ENCODE results near the gene AK4. TPM values are rescaled to one million over a fixed set of nuclear protein-coding genes. Genes with fewer than 3 reads are reported as not detected.

The AK4 gene
- total and polyA plus RNA-seq, 2 donors: 5.9 to 11.5 TPM

DNA sequence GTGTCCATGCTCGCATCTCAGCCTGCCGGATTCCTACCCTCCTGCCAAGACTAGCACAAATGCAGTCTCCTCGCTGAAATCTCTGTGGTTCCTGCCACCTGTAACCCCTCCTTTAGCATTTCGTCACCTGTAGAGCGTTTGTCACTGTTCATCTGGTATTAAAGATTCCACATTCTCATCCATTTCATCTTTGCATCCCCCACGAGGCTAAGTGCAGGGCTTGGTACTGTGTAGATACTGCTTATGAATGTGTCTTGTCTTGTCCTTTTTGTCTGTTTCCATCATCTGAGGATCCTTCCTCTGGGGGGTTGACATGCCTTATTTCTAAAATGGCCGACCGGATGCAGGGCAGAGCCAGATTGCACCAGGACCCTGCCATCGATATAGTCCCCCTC lies 107.7 kb downstream of the AK4 start:
- H3K27ac ChIP-seq (ENCODE audit: low read depth in 1 of 2, low read length in 1 of 2): no peak overlapping the region
- DNase-seq (ENCODE audit: low read depth in 6 of 9, low spot score in 9 of 9): no peak
- H3K4me3 ChIP-seq (ENCODE audit: low read length in 2 of 2): no peak overlapping the region
- peaks cover 4 to 12% of the 10 kb centered on the region in 2 donors for H3K4me1 ChIP-seq (ENCODE audit: control insufficient read depth in 2 of 2, insufficient read depth in 2 of 2, low read length in 2 of 2)
- WGBS: 90% methylated on average over 9 of the region's 9 CpGs
- peaks cover 5 to 32% of the 10 kb centered on the region in 2 donors for H3K27me3 ChIP-seq (ENCODE audit: control insufficient read depth in 2 of 2, insufficient read depth in 1 of 2, low read length in 1 of 2)
- H3K36me3 ChIP-seq (ENCODE audit: control insufficient read depth in 2 of 2, insufficient read depth in 2 of 2, low read length in 1 of 2): no peaks in the 10 kb centered on the region
- no peaks in the 10 kb centered on the region for H3K9me3 ChIP-seq (ENCODE audit: control insufficient read depth in 2 of 2, insufficient read depth in 1 of 2, low read length in 1 of 2)

DNA sequence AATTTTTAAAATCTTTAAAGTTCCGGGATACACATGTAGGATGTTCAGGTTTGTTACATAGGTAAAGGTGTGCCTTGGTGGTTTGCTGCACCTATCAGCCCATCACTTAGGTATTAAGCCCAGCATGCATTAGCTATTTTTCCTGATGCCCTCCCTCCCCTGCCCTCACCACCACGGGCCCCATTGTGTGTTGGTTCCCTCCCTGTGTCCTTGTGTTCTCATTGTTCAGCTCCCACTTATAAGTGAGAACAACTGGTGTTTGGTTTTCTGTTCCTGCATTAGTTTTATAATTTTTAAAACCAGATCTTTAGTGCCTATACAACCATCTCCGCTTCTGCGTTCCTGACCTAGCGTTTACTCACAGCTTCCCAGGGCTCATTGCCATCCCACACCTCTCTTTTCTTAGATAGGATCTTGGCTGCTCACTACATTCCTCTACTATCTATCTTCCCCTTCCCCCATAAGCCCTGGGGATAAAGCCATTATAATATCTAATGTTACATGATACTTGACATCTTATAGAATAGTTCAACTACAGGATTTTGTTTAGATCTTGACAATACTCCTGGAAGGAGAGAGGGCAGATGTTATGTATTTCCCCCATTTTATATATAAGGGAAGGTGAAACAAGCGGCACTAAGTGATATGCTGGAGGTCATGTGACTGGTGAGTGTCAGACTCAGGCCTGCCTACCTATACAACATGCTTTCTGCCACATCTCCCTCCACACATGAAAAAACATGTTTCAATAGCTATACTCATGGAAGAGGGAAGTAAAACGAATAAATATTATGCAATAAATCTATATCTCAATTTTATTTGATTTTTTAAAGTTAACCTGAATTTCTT lies 109.1 kb downstream of the AK4 start:
- H3K4me1 ChIP-seq (ENCODE audit: control insufficient read depth in 2 of 2, insufficient read depth in 2 of 2, low read length in 2 of 2): peaks cover 4 to 12% of the 10 kb centered on the region in 2 donors
- H3K9me3 ChIP-seq (ENCODE audit: control insufficient read depth in 2 of 2, insufficient read depth in 1 of 2, low read length in 1 of 2): no peaks in the 10 kb centered on the region
- no peaks in the 10 kb centered on the region for H3K36me3 ChIP-seq (ENCODE audit: control insufficient read depth in 2 of 2, insufficient read depth in 2 of 2, low read length in 1 of 2)
- no peak overlapping the region for H3K27ac ChIP-seq (ENCODE audit: low read depth in 1 of 2, low read length in 1 of 2)
- H3K27me3 ChIP-seq (ENCODE audit: control insufficient read depth in 2 of 2, insufficient read depth in 1 of 2, low read length in 1 of 2): peaks cover 5 to 32% of the 10 kb centered on the region in 2 donors
- WGBS: 92% methylated on average over 7 of the region's 7 CpGs
- no peak overlapping the region for H3K4me3 ChIP-seq (ENCODE audit: low read length in 2 of 2)
- DNase-seq (ENCODE audit: low read depth in 6 of 9, low spot score in 9 of 9): no peak

DNA sequence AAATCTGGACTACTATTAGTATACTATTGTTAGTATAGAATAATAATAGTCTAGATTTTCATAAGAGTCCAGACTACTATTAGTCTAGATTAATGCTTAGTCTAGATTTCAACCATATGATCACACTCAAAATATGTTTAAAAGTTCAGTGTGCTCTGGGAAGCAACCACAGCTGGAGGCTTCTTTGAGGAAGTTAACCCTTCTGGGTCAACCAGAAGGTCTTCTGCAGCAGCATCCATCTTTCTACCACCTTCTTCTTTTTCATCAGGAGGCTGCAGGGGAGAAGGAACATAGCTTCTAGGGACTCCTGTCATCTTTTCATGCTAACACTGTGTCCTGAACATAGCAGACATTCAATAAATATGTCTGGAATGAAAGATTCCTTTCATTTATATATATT lies 110.1 kb downstream of the AK4 start:
- no peak for DNase-seq (ENCODE audit: low read depth in 6 of 9, low spot score in 9 of 9)
- H3K27me3 ChIP-seq (ENCODE audit: control insufficient read depth in 2 of 2, insufficient read depth in 1 of 2, low read length in 1 of 2): peaks cover 5 to 36% of the 10 kb centered on the region in 2 donors
- H3K4me1 ChIP-seq (ENCODE audit: control insufficient read depth in 2 of 2, insufficient read depth in 2 of 2, low read length in 2 of 2): peaks cover 4 to 12% of the 10 kb centered on the region in 2 donors
- no peak overlapping the region for H3K27ac ChIP-seq (ENCODE audit: low read depth in 1 of 2, low read length in 1 of 2)
- H3K4me3 ChIP-seq (ENCODE audit: low read length in 2 of 2): no peak overlapping the region
- H3K36me3 ChIP-seq (ENCODE audit: control insufficient read depth in 2 of 2, insufficient read depth in 2 of 2, low read length in 1 of 2): no peaks in the 10 kb centered on the region
- H3K9me3 ChIP-seq (ENCODE audit: control insufficient read depth in 2 of 2, insufficient read depth in 1 of 2, low read length in 1 of 2): no peaks in the 10 kb centered on the region

DNA sequence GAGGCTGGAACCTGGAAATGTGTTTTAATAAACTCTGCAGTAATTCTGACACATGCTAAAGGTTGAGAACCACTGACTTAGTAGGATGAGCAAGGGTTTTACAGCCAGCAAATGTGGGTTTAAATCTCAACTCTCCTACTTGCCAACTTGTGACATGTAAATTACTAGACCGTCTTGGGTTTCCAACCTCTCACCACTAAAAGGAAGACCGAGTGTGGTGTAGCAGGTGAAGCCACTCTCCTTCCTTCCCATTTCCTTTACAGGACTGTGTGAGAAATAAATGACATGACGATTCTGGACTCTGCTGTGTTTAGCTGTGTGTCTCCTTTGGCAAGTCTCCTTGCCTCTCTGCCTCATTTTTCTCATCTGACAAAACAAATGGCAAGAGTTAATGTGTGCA lies 111.8 kb downstream of the AK4 start:
- peaks cover 7 to 45% of the 10 kb centered on the region in 2 donors for H3K27me3 ChIP-seq (ENCODE audit: control insufficient read depth in 2 of 2, insufficient read depth in 1 of 2, low read length in 1 of 2)
- WGBS: 6% methylated on average over 3 of the region's 3 CpGs
- DNase-seq (ENCODE audit: low read depth in 6 of 9, low spot score in 9 of 9): no peak

GRCh38 chr1:65260851-65261473 lies 113.0 kb downstream of the AK4 start:
- no peak overlapping the region for H3K4me3 ChIP-seq (ENCODE audit: low read length in 2 of 2)
- no peak for DNase-seq (ENCODE audit: low read depth in 6 of 9, low spot score in 9 of 9)
- no peaks in the 10 kb centered on the region for H3K9me3 ChIP-seq (ENCODE audit: control insufficient read depth in 2 of 2, insufficient read depth in 1 of 2, low read length in 1 of 2)
- peaks cover 14 to 45% of the 10 kb centered on the region in 2 donors for H3K27me3 ChIP-seq (ENCODE audit: control insufficient read depth in 2 of 2, insufficient read depth in 1 of 2, low read length in 1 of 2)
- WGBS: 94% methylated on average over 4 of the region's 4 CpGs
- H3K36me3 ChIP-seq (ENCODE audit: control insufficient read depth in 2 of 2, insufficient read depth in 2 of 2, low read length in 1 of 2): no peaks in the 10 kb centered on the region
- peaks cover 3% of the 10 kb centered on the region in 2 donors for H3K4me1 ChIP-seq (ENCODE audit: control insufficient read depth in 2 of 2, insufficient read depth in 2 of 2, low read length in 2 of 2)
- H3K27ac ChIP-seq (ENCODE audit: low read depth in 1 of 2, low read length in 1 of 2): no peak overlapping the region

More for the DNA sequence above, 111.8 kb downstream of the AK4 start:
- H3K4me1 ChIP-seq (ENCODE audit: control insufficient read depth in 2 of 2, insufficient read depth in 2 of 2, low read length in 2 of 2): peaks cover 4 to 5% of the 10 kb centered on the region in 2 donors
- no peak overlapping the region for H3K4me3 ChIP-seq (ENCODE audit: low read length in 2 of 2)
- no peaks in the 10 kb centered on the region for H3K36me3 ChIP-seq (ENCODE audit: control insufficient read depth in 2 of 2, insufficient read depth in 2 of 2, low read length in 1 of 2)
- no peaks in the 10 kb centered on the region for H3K9me3 ChIP-seq (ENCODE audit: control insufficient read depth in 2 of 2, insufficient read depth in 1 of 2, low read length in 1 of 2)
- H3K27ac ChIP-seq (ENCODE audit: low read depth in 1 of 2, low read length in 1 of 2): no peak overlapping the region

- Histone ChIP-seq H3K4me3 (ENCODE audit: low read length in 2 of 2) (no peak overlapping the region), H3K36me3 (ENCODE audit: control insufficient read depth in 2 of 2, insufficient read depth in 2 of 2, low read length in 1 of 2) (no peaks in the 10 kb centered on the region), H3K27ac (ENCODE audit: low read depth in 1 of 2, low read length in 1 of 2) (no peak overlapping the region), H3K4me1 (ENCODE audit: control insufficient read depth in 2 of 2, insufficient read depth in 2 of 2, low read length in 2 of 2) (peaks cover 3% of the 10 kb centered on the region in 2 donors), H3K9me3 (ENCODE audit: control insufficient read depth in 2 of 2, insufficient read depth in 1 of 2, low read length in 1 of 2) (no peaks in the 10 kb centered on the region), H3K27me3 (ENCODE audit: control insufficient read depth in 2 of 2, insufficient read depth in 1 of 2, low read length in 1 of 2) (peaks cover 17 to 44% of the 10 kb centered on the region in 2 donors)
- WGBS: 91% methylated on average over 1 of the region's 1 CpG
- DNase-seq (ENCODE audit: low read depth in 6 of 9, low spot score in 9 of 9): no peak
These were observed 115.3 kb downstream of the AK4 start for GRCh38 chr1:65263286-65263685.

- H3K27me3 ChIP-seq (ENCODE audit: control insufficient read depth in 2 of 2, insufficient read depth in 1 of 2, low read length in 1 of 2): peaks cover 17 to 43% of the 10 kb centered on the region in 2 donors
- H3K4me1 ChIP-seq (ENCODE audit: control insufficient read depth in 2 of 2, insufficient read depth in 2 of 2, low read length in 2 of 2): peaks cover 3% of the 10 kb centered on the region in 2 donors
- H3K36me3 ChIP-seq (ENCODE audit: control insufficient read depth in 2 of 2, insufficient read depth in 2 of 2, low read length in 1 of 2): no peaks in the 10 kb centered on the region
- 21% methylated on average over 15 of the region's 15 CpGs for WGBS
- H3K27ac ChIP-seq (ENCODE audit: low read depth in 1 of 2, low read length in 1 of 2): no peak overlapping the region
- H3K9me3 ChIP-seq (ENCODE audit: control insufficient read depth in 2 of 2, insufficient read depth in 1 of 2, low read length in 1 of 2): no peaks in the 10 kb centered on the region
- H3K4me3 ChIP-seq (ENCODE audit: low read length in 2 of 2): no peak overlapping the region
- DNase-seq (ENCODE audit: low read depth in 6 of 9, low spot score in 9 of 9): peak in 1 of 9 donors; percentile 12
These were observed 116.4 kb downstream of the AK4 start for GRCh38 chr1:65264197-65264929.

- Histone ChIP-seq H3K27ac (ENCODE audit: low read depth in 1 of 2, low read length in 1 of 2) (no peak overlapping the region), H3K9me3 (ENCODE audit: control insufficient read depth in 2 of 2, insufficient read depth in 1 of 2, low read length in 1 of 2) (no peaks in the 10 kb centered on the region), H3K4me3 (ENCODE audit: low read length in 2 of 2) (peak overlapping the region; percentile 35 to 38), H3K36me3 (ENCODE audit: control insufficient read depth in 2 of 2, insufficient read depth in 2 of 2, low read length in 1 of 2) (no peaks in the 10 kb centered on the region), H3K4me1 (ENCODE audit: control insufficient read depth in 2 of 2, insufficient read depth in 2 of 2, low read length in 2 of 2) (peaks cover 3% of the 10 kb centered on the region in 2 donors), H3K27me3 (ENCODE audit: control insufficient read depth in 2 of 2, insufficient read depth in 1 of 2, low read length in 1 of 2) (peaks cover 17 to 41% of the 10 kb centered on the region in 2 donors)
- no peak for DNase-seq (ENCODE audit: low read depth in 6 of 9, low spot score in 9 of 9)
- 5% methylated on average over 7 of the region's 7 CpGs for WGBS
These were observed 117.3 kb downstream of the AK4 start for GRCh38 chr1:65265296-65265650.
